ENCODE measurements around the gene SATB2.

SATB2 gene

GRCh38 chr2:199465390-199465789 is 7.7 kb upstream of the SATB2 start:
- FAIRE-seq = no peak

GRCh38 chr2:199464606-199465352 is 7.0 kb upstream of the SATB2 start:
- FAIRE-seq = no peak

- FAIRE-seq = no peak
These were observed 6.2 kb upstream of the SATB2 start for GRCh38 chr2:199463708-199464605.

GRCh38 chr2:199462956-199463692 is 5.4 kb upstream of the SATB2 start:
- no peak for FAIRE-seq

- no peak for FAIRE-seq
These were observed 4.7 kb upstream of the SATB2 start for GRCh38 chr2:199462347-199462955.

- FAIRE-seq = no peak
These were observed 4.1 kb upstream of the SATB2 start for GRCh38 chr2:199461711-199462346.

GRCh38 chr2:199460846-199461710 is 3.3 kb upstream of the SATB2 start:
- peak; percentile 82 for FAIRE-seq

GRCh38 chr2:199460101-199460671 is 2.4 kb upstream of the SATB2 start:
- no peak for FAIRE-seq

GRCh38 chr2:199459286-199460100 is 1.8 kb upstream of the SATB2 start:
- FAIRE-seq = no peak

GRCh38 chr2:199458806-199459285 is 1.1 kb upstream of the SATB2 start:
- no peak for FAIRE-seq

GRCh38 chr2:199458009-199458805 is 468 bp upstream of the SATB2 start:
- FAIRE-seq = no peak

GRCh38 chr2:199456383-199457146 is 1.2 kb downstream of the SATB2 start:
- no peak for FAIRE-seq

GRCh38 chr2:199455545-199456382 is 2.0 kb downstream of the SATB2 start:
- no peak for FAIRE-seq

GRCh38 chr2:199455210-199455544 is 2.6 kb downstream of the SATB2 start:
- no peak for FAIRE-seq

- no peak for FAIRE-seq
These were observed 4.8 kb downstream of the SATB2 start for GRCh38 chr2:199452991-199453379.

- peak; percentile 9 for FAIRE-seq
These were observed 5.3 kb downstream of the SATB2 start for GRCh38 chr2:199452260-199452990.

GRCh38 chr2:199449956-199450355 is 7.8 kb downstream of the SATB2 start:
- FAIRE-seq = no peak

All from TTC549 (cell line).